NCI-H2196 (cell line): ENCODE measurements around the gene NCAPG2.
"Not testable (repeated sequence)": the region's sequence is repeated elsewhere in the genome, so short reads cannot be mapped to it uniquely, and the experiment has no call there.

Experiments used
- DNase-seq: peaks from one replicate; lab custom pipeline; 2025; ENCODE audit not compliant: unreplicated experiment; lab: John Stamatoyannopoulos, UW

The NCAPG2 gene

DNA sequence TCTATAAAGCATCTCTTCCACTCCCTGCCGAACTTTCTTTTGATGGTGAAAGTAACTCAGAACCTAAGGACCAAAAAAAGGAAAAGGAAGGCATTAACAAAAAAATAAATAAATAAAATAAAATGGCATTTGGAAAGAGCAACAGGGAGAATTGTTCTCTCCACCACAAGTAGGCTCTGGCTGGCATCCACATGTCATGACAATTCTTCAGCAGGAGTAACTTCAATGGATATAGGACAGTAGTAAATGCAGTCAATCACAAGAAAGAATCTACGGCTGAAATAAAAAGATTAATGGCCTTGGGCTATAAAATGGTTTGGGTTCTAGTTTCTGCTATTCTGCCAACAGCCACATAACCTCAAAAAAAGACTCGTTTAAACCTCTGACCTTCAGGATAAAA is 23.9 kb downstream of the NCAPG2 start:
- DNase-seq = no peak

DNA sequence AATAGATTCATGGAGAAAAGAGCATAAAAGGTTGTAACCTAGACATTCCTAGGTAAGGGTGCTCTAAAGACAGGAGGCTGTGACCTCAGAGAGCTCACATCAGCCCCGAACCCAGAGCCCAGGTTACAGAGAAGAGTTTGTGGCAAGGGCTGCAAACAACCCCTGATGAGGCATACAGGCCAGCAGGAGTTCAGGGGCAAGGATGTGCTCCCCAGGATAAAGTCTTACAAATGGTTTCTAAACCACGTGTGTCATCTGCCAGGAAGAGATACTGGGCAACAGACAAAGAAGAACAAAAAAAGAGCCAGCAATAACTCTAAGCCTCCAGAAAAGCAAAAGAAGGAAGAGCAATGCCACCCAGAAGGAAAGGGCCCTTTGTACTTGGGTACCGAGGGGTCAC is 27.7 kb downstream of the NCAPG2 start:
- DNase-seq = no peak

DNA sequence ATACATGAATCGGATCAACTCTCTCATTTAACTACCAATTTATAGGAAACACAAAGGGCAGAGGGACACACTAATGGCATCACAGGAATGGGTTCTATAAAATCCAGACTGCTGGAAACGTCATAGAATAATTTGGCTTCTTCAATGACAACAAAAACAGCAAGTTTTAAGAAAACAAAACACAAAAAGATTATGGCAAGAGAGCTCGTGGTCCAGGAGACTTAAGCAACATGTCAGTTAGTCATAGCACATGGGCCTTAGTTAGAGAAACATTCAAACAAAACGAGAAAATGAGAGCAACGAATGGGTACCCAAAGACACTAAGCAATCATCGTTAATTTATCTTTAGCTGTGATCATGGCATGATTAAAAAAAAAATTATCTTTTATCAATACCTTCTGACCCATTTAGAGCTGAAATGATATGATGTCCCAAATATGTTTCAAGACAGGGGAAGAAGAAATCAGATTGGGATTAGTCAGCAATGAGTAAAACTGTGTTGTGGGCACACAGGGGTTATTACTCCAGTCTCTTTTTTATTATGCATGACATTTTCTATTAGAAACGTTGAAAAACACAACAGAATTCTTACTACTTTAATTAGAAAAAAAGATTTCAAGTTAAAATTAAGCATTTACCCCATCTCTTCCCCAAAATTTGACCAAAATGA is 28.3 kb downstream of the NCAPG2 start:
- no peak for DNase-seq

DNA sequence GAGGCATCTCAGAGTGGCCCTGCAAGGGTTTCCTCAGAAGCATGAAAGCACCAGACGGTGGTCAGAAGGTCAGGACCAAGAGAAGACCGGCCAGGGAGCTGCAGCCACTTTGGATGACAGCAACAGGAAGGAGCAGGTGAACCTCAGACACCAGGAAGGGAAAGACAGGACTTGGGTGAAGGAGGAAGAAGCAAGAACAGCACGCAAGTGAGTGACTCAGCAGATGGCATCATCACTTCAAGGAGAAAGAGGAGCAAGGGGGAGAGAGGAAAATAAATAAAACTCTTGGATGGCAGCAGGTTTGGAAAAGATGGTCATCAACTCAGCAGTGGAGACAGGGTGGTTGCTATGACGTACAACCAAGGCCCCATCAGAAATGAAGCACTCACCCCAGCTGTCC is 31.6 kb downstream of the NCAPG2 start:
- no peak for DNase-seq

DNA sequence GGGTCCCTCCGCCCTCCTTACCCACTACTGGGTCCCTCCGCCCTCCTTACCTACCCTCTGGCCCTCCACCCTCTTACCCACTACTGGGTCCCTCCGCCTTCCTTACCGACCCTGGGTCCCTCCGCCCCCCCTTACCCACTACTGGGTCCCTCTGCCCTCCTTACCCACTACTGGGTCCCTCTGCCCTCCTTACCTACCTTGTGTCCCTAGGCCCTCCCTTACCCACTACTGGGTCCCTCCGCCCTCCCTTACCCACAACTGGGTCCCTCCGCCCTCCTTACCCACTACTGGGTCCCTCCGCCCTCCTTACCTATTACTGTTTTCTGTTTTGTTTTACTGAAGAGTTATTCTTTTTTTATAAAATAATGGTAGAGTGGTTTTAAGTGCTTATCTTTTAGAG is 36.5 kb downstream of the NCAPG2 start:
- not testable (repeated sequence) for DNase-seq

DNA sequence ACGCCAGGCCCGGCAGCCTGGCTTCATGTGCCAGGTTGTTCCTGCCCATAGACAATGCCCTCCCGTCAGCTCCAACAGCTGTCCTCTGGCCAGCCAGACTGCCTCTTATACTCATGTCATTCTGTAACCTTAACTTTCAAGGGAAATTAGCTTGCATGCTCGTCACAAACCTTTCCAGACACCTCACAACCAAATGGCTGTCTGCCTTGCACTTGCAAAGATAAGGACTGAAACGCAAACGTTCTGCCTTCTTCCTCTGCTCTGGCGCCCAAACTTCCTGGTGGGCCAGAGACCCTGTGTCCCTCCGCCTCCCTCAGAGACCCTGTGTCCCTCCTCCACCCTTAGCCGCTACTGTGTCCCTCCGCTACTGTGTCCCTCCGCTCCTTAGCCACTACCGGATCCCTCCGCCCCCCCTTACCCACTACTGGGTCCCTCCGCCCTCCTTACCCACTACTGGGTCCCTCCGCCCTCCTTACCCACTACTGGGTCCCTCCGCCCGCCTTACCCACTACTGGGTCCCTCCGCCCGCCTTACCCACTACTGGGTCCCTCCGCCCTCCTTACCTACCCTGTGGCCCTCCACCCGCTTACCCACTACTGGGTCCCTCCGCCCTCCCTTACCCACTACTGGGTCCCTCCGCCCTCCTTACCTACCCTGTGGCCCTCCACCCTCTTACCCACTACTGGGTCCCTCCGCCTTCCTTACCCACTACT is 37.5 kb downstream of the NCAPG2 start:
- DNase-seq = not testable (repeated sequence)

DNA sequence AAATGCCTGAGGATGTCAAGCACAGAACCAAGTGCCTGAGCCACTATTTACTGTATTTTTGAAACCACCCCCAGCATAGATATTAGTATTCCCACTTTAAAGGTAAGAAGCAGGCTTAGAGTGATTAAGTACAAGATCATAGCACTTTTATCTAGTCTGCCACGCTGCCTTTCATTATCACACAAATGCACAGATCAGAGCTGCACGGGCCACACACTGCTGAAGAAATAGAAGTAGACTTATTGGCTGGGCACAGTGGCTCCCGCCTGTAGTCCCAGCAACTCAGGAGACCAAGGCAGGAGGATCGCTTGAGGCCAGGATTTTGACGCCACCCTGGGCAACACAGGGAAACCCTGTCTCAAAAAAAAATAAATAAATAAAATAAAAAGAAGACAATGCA is 38.2 kb downstream of the NCAPG2 start:
- DNase-seq = no peak

DNA sequence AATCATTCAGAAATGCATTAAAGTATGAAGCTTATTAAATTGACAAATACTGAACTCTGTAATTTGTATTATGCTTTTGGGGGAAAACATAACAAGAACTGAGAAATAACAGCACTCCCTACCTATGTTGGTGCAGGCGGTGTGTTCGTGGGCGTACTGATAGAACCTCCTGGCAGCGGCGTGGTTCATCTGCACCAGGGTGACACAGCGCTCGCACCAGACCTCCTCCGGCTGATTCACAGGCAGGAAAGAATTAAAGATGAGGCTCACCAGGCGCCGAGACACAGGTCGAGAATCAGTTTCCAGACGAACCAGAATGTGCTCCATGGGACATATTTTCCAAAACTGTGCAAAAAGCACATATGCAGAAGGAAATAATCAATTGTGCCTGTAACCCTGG is 40.2 kb downstream of the NCAPG2 start:
- DNase-seq = no peak

DNA sequence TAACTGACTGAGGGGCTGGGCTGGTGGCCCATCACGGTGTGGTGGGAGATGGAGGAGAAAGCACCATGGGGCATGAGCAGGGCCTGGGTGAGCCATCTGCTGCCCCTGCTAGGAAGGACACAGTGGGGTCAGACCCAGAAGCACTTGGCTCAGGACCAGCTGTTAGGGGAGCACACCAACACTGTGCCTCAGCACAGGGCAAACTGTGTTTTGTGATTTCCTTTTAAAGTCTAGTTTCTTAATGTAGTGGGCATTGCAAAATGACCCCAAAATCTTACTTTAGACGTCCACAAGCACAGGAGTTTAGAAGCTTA is 41.2 kb downstream of the NCAPG2 start:
- no peak for DNase-seq

DNA sequence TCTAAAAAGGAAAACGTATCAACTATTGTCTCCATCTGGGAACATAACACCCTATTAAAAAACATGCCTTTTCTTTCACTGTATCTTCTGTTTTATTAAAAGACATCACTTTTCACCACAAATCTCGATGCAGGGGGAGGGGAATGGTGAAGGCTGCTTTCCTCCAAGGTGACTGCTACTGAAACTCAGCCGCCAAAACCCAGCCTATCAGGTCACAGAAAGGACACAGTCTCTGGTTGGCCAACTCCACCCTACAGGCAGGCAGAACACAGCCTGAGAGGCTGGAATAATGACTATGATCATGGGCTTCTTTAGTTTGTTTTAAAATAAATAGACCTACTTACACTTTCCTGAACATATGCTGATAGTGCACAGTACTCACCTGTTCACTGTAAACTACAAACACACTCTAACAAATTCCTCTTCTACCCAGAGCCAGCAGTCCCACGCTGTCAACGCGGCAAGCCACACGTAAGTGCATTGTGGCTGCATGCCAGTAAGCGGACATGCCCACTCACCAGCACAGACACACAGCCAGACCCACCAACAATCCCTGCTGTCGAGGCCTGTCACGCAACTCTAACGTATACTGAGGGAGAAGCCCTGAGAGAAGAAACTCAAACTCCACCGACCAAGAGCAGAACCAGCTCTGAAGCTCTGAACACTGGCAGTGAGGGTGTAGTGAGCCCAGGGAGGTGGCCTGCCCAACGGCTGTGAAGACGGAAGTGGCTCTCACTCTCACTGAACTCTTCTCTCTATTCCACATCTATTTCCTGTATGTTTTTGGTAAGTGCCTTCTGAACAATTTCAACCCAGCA is 41.8 kb downstream of the NCAPG2 start:
- no peak for DNase-seq

DNA sequence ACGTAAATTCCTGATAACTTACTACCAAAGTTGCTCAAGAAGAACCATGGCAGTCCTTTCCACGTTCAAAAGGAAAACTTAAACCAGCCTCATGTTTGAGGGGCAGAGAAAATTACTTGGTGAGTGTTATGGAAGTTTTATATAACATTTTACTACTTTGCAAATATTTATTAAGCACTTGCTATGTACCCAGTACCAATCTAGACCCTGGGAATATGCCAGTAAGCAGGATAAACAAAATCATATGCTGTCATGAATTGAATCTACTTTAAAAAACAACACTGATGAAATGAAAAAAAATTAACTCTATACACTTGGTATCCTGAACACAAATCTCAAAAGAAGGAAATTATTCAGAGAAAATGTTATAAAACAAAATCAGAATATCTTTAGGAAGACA is 46.1 kb downstream of the NCAPG2 start:
- DNase-seq = no peak

DNA sequence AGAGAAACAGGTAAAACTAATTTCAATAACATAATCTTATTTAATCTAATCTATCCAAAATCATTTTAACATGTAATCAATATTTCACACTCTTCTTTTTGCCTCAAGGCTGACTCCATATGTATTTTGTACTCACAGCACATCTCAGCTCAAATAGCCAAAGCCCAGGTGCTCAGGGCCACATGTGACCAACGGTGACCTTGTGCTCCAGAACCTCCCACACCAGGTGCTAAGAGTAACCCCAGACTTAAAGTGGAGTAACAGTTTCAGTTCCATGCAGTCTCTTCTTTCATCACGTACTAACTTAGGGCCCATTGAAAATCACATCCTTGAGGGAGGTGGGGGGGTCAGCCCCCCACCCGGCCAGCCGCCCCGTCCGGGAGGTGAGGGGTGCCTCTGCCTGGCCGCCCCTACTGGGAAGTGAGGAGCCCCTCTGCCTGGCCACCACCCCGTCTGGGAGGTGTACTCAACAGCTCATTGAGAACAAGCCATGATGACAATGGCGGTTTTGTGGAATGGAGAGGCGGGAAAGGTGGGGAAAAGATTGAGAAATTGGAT is 47.3 kb downstream of the NCAPG2 start:
- DNase-seq = no peak

DNA sequence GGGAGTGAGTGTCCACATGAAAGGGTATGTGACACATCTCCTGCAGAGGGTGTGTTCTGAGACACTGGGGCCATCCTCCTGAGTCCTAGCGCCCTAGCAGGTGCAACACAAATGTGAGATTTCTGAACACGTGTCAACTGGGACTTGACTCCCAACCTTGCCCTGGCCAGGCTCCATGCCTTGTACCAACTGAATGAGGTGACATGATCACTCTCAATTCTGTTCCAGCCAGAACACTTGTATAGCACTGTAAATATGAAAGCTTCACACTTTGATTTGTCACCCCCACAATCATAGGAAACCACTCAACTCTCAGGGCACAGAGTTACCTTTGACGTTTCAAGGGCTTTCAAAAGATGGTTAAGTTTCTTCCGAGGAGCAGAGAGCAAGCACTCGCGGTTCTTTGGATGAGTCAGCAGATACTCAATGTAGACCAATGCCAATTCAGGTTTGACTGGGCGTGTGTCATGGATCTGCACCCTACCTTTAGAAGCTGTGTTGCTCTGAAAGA is 48.6 kb downstream of the NCAPG2 start:
- DNase-seq = no peak

DNA sequence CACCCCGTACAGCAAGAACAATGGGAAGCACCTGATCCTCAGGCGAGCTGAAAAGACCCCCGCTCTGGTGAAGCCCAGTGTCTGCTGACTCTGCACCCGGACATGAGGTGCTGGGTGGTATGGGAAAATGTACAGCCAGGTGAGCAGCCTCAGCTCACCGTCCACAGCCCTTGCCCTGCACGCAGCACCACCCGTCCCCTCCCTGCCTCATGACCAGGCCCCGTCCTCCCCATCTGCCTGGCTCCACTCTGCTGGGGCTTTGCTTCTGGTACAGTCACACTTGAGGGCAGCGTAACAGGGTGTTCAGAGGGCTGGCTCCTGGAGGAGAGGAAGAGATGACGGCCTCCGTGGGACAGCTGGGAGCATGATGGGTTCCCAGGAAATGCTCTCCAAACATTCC is 49.1 kb downstream of the NCAPG2 start:
- DNase-seq = no peak

DNA sequence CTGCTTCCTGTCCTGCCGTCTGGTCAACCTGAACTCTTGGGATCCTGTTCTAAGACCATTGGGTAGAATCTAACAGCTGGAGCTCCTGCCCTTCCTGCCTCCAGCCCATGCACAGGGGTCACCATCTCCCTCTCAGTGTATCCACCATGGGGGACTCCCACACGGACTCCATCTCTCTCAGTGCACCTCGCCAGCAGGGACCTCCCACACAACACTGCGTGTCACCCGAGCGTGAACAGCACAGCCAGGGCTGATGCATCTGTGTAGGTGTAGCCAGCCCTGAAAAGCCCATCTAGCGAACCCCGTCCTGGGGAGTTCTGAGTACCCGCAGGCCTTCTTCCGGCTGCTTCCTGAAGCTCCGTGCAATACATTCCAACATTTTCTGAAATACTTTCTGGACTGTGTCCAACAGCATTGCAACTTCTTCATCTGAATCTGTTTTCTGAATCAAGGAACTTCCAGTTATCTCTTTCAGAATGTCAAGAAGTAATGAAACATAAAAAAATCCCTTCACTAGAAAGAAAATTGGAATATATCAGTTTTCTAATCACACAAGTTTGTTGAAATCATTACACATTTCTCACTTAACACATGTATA is 52.5 kb downstream of the NCAPG2 start:
- DNase-seq = no peak

DNA sequence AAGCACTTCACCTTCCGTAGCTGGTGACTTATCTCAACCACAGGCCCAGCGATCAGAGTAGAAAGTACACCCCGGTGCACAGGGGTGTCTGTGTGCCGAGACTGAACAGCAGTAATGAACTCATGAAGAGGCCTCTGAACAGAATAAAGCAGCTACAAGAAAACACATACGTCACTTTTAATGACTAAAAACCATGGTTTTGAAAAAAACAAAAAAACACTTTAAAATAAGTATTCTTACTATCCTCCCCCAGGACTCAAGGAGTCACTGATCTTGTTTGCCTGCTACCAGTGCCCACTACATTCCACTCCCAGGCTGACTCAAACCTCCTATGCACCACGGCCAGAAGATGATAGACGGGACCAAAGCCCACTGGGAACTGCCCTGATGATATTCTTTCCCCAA is 53.8 kb downstream of the NCAPG2 start:
- DNase-seq = no peak

DNA sequence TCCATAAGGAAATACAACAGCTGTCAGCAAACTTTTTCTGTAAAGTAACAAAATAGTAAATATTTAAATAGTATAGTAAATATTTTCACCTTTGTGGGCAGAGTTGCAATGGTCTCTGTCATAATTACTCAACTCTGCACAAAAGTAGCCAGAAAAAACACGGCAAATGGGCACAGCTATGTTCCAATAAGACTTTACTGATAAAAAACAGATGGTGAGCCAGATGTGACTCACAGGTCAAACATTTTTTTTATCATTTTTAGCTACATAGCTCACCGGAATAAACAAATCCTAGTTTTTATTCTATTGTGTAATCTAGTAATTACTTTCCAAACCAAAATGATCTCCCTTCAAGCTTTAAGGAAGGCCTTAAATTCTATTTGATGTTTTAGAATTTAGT is 55.3 kb downstream of the NCAPG2 start:
- DNase-seq = no peak

DNA sequence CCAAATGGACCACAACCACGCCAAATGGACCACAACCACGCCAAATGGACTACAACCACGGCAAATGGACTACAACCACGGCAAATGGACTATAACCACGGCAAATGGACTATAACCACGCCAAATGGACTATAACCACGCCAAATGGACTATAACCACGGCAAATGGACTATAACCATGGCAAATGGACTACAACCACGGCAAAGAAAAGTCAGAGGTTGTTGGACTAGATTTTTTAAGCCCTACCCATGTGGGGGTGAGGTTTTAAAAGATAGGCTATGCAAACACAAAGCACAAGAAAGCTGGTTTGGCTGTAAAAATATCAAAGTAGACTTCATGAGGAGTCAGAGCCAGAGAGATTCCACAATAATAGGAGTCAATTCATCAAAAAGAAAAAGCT is 55.8 kb downstream of the NCAPG2 start:
- no peak for DNase-seq

DNA sequence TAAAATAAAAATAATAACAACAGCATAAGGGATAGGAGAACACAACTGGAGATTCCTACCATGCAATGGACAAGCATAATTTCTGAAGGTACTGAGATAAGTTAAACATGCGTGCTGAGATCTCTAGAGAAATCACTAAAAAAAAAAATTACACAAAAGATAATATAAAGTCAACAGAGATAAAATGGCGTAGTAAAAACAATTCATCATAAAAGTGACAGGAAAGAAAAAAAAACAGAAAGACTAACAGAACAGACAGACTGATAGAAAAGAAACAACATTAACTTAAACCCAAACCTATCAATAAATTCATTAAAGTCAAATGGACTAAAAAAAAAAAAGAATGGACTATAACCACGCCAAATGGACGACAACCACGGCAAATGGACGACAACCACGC is 56.4 kb downstream of the NCAPG2 start:
- DNase-seq = no peak

DNA sequence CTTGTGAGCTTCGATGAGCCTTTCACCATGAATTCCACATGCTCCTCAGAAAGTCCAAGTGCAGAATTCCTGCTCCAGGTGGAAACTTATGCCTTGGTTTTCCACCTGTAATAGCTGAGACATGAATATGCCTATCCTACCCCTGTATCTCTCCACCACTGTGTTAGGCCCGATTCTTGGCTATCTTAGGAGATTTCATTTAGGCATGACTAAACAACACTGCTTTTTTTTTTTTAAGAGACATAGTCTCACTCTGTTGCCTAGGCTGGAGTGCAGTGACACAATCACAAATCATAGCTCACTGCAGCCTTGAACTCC is 57.2 kb downstream of the NCAPG2 start:
- no peak for DNase-seq

DNA sequence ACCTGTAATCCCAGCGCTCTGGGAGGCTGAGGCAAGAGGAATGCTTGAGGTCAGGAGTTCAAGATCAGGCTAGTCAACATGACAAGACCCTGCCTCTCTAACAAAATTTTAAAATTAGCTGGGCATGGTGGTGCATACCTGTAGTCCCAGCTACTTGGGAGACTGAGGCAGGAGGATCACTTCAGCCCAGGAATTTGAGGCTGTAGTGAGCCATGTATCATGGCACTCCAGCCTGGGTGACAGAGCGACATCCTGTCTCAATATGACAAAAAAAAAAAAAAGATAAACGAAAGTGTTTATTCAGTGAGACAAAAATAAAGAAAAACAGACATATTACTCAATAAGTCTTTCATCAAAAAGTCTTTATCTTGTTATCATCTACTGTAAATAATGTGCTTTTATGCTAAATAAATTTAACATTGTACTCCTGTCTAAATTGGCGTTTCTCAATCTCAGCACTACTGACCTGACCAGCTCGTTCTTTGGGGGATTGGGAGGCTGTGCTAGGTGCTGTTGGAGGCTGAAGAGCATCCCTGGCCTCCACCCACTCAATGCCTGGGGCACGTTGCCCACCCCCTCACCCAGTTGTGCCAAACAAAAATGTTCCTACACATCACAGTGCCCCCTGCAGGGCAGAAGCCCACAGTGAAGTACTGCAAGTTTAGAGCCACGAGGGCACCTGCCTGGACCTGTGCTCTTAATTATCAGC is 57.7 kb downstream of the NCAPG2 start:
- DNase-seq = no peak
